Caco-2 (cell line): ENCODE data around the gene ZFAND6. TPM values are rescaled to one million over a fixed set of nuclear protein-coding genes. Genes with fewer than 3 reads are reported as not detected.

Source experiments
- BruUV-seq: library from RNA; stranded (reverse); fragments of 400-500 nt; replicated peaks from 2 replicates; lab custom pipeline; 2021; lab: Mats Ljungman, UMichigan
- CTCF ChIA-PET: fragments of 300-600 bp; sonication (Branson Sonifier 250); formaldehyde crosslinking; loops from one replicate; lab custom pipeline; 2022; ENCODE audit warnings: antibody characterized with exemption; lab: Charles Lee
- POLR2A ChIA-PET: fragments of 300-600 bp; sonication (Branson Sonifier 250); formaldehyde crosslinking; loops from one replicate; lab custom pipeline; 2022; ENCODE audit warnings: antibody characterized with exemption; lab: Charles Lee
- DNase-seq, 2 experiments: peaks; one replicate each; pipeline versions ENCODE4 v3.0.0 to v3.0.0-alpha.2; 2020 to 2022
- H3K27me3 ChIP-seq: replicated peaks from 2 replicates; pipeline ENCODE4 v1.6.0; 2011; ENCODE audit warnings: low read length; ENCODE audit not compliant: control insufficient read depth, insufficient read depth
- H3K36me3 ChIP-seq: 2 replicates; pipeline ENCODE4 v1.5.1; 2011; ENCODE audit warnings: low read length; ENCODE audit not compliant: control insufficient read depth, insufficient read depth
- H3K4me1 ChIP-seq: fragments of 250-450 bp; sonication (Bioruptor Pico); 2 replicates; pipeline ENCODE4 v1.5.1; 2020; ENCODE audit warnings: mild to moderate bottlenecking
- H3K4me3 ChIP-seq: 2 replicates; pipeline ENCODE4 v1.5.1; 2011; ENCODE audit warnings: low read depth, mild to moderate bottlenecking, control low read depth, low read length
- H3K9me3 ChIP-seq: fragments of 250-450 bp; sonication (Bioruptor Pico); 2 replicates; pipeline ENCODE4 v1.5.1; 2020; ENCODE audit warnings: mild to moderate bottlenecking, moderate library complexity
- H3K27ac Mint-ChIP-seq: one replicate; pipeline ENCODE4 v1.8.0; 2022; ENCODE audit warnings: mixed read lengths; ENCODE audit not compliant: unreplicated experiment
- H3K27me3 Mint-ChIP-seq: one replicate; pipeline ENCODE4 v1.8.0; 2022; ENCODE audit warnings: mixed read lengths; ENCODE audit not compliant: insufficient read depth, unreplicated experiment
- H3K36me3 Mint-ChIP-seq: one replicate; pipeline ENCODE4 v1.8.0; 2022; ENCODE audit warnings: mild to moderate bottlenecking, mixed read lengths; ENCODE audit not compliant: insufficient read depth, unreplicated experiment
- H3K4me1 Mint-ChIP-seq: one replicate; pipeline ENCODE4 v1.8.0; 2022; ENCODE audit warnings: low read depth, mixed read lengths; ENCODE audit not compliant: unreplicated experiment
- H3K4me3 Mint-ChIP-seq: one replicate; pipeline ENCODE4 v1.8.0; 2022; ENCODE audit warnings: mild to moderate bottlenecking, moderate library complexity, mixed read lengths; ENCODE audit not compliant: unreplicated experiment
- H3K9me3 Mint-ChIP-seq: one replicate; pipeline ENCODE4 v1.8.0; 2022; ENCODE audit warnings: mixed read lengths; ENCODE audit not compliant: unreplicated experiment
- intact Hi-C: fragments of 100-400 bp; cut with micrococcal nuclease; formaldehyde crosslinking; loops from one replicate; pipeline ENCODE4 v1.10.0; 2022; ENCODE audit not compliant: unreplicated experiment
- total RNA-seq: library from RNA; stranded (reverse); gene quantifications from 2 replicates; pipeline ENCODE4 v1.2.3, GENCODE V29; 2022
- TF ChIP-seq, protein P1 (sequence below), 2 experiments: fragments of 200-600 bp in 1 of 2; IDR thresholded peaks; 1 replicate in 1 of 2; 2 replicates in 1 of 2; pipeline versions ENCODE4 v1.5.1 to v1.8.0; 2011 to 2022; ENCODE audit warnings: antibody characterized with exemption in 1 of 2, control low read depth in 1 of 2, inconsistent platforms in 1 of 2, low read depth in 1 of 2, low read length in 1 of 2, mild to moderate bottlenecking in 1 of 2, moderate library complexity in 1 of 2; ENCODE audit not compliant: insufficient read depth in 1 of 2, severe bottlenecking in 1 of 2, unreplicated experiment in 1 of 2

ZFAND6 gene
- total RNA-seq, 1 experiment from 2014 or later, result 40.5 TPM

DNA sequence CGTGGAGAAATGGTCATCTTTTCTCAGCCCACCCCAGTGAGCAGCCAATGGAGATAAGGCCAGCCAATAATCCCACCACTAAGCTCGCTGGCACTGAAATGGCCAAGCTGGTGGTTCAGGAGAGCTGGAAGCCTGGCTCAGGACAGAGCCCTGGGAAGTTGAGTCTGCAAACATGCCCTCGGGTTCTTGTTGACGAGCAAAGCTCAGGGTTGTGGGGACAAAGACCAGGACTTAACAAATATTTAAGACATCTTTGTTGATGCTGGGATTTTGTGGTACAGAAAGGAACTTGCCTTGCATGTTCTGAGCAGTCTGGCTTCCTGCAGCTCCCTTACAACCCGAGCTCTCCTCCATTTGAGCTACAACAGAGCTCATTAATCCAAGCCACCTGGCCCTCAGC lies 97.7 kb downstream of the ZFAND6 start:
- Mint-ChIP-seq H3K36me3 (no peaks in the 10 kb centered on the region), H3K4me3 (no peak overlapping the region), H3K4me1 (no peaks in the 10 kb centered on the region), H3K9me3 (no peaks in the 10 kb centered on the region), H3K27me3 (no peaks in the 10 kb centered on the region), H3K27ac (no peak overlapping the region)
- intact Hi-C loops, result loop anchor here (10.0 kb wide), 1 partner anchor 232 kb away; no protein-coding TSS in a partner anchor
- DNase-seq, result no peak
- Histone ChIP-seq H3K36me3 (peaks cover 1% of the 10 kb centered on the region; the same call in 1 of the 2 replicates), H3K9me3 (no peaks in the 10 kb centered on the region), H3K4me3 (no peak overlapping the region), H3K27me3 (no peaks in the 10 kb centered on the region), H3K4me1 (peaks cover 9% of the 10 kb centered on the region; the same call in 1 of the 2 replicates)
- ChIA-PET CTCF (no interaction called here), POLR2A (no interaction called here)
- TF ChIP-seq, protein P1, sequence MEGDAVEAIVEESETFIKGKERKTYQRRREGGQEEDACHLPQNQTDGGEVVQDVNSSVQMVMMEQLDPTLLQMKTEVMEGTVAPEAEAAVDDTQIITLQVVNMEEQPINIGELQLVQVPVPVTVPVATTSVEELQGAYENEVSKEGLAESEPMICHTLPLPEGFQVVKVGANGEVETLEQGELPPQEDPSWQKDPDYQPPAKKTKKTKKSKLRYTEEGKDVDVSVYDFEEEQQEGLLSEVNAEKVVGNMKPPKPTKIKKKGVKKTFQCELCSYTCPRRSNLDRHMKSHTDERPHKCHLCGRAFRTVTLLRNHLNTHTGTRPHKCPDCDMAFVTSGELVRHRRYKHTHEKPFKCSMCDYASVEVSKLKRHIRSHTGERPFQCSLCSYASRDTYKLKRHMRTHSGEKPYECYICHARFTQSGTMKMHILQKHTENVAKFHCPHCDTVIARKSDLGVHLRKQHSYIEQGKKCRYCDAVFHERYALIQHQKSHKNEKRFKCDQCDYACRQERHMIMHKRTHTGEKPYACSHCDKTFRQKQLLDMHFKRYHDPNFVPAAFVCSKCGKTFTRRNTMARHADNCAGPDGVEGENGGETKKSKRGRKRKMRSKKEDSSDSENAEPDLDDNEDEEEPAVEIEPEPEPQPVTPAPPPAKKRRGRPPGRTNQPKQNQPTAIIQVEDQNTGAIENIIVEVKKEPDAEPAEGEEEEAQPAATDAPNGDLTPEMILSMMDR (IDR thresholded peaks at IDR 0.05; ENCODE audit: insufficient read depth in 1 of 2, low read depth in 1 of 2, low read length in 1 of 2, severe bottlenecking in 1 of 2, unreplicated experiment in 1 of 2), result no peak
- no TSS peak for BruUV-seq

DNA sequence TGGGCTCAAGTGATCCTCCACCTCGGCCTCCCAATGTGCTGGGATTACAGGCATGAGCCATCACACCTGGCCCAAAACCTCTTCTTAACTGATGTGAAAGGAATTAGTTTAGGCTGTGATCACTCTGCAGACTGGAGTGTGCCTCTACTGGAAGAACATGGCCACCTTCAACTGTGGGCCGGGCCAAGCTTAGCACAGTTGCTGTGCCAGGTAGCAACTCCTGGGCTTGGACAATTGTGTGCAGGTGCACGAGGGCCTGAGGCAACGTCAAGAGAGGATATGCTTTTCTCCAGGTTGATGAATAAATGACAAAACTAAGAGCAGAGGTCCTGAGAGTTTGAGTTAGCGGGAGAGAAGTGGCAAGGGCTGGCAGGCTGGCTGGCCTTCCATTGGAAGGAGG lies 99.8 kb downstream of the ZFAND6 start:
- H3K27me3 Mint-ChIP-seq, result no peaks in the 10 kb centered on the region
- Histone ChIP-seq H3K36me3 (peaks cover 1% of the 10 kb centered on the region; the same call in 1 of the 2 replicates), H3K4me1 (peaks cover under 1% of the 10 kb centered on the region; the same call in 1 of the 2 replicates), H3K4me3 (no peak overlapping the region), H3K9me3 (no peaks in the 10 kb centered on the region), H3K27me3 (no peaks in the 10 kb centered on the region)
- H3K4me1 Mint-ChIP-seq, result no peaks in the 10 kb centered on the region
- H3K9me3 Mint-ChIP-seq, result no peaks in the 10 kb centered on the region
- H3K36me3 Mint-ChIP-seq, result no peaks in the 10 kb centered on the region
- ChIA-PET CTCF (no interaction called here), POLR2A (no interaction called here)
- BruUV-seq, result no TSS peak
- H3K27ac Mint-ChIP-seq, result no peak overlapping the region
- TF ChIP-seq, protein P1 (IDR thresholded peaks at IDR 0.05; ENCODE audit: insufficient read depth in 1 of 2, low read depth in 1 of 2, low read length in 1 of 2, severe bottlenecking in 1 of 2, unreplicated experiment in 1 of 2), result no peak
- intact Hi-C loops, result loop anchor here (10.0 kb wide), 1 partner anchor 234 kb away; no protein-coding TSS in a partner anchor
- DNase-seq, result no peak
- no peak overlapping the region for H3K4me3 Mint-ChIP-seq

DNA sequence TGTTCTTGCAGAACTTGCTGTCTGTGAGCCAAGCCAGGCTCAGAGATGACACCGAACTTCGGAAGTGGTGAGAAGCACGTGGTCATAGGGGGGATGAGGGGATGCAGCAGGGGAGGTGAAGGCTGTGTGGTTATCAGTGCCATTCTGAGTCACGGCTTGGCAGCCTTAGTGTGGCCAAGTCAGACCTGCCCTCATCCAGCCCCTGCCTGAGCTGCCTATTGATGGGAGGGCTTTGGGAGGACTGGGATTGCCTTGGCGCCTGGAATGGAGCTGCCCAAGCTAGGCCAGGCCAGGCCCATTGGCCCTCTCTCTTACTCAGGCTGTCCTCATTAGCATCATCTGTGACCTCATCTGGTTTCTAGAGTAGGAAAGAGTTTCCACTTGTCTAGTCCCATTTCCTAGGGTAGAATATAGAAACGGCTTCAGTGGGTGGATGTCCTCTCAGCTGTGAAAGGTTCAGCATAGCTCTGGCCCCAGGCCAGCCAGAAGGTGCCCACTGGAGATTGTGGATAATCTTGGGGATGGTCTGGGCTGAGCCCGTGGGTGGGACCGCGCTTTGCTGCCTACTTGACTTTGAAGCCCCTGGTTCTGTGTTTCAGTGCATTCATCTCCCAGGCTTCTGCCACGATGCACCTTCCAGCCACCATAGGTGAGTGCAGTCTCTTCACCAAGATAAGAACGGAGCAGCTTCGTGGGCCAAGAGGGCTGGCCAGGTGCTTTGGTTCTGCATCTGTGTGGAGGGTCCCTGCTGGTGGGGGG lies 100.5 kb downstream of the ZFAND6 start:
- CTCF ChIA-PET, result no interaction called here
- no peak overlapping the region for H3K4me3 ChIP-seq
- no peaks in the 10 kb centered on the region for H3K9me3 Mint-ChIP-seq
- POLR2A ChIA-PET, result no interaction called here
- intact Hi-C loops, result loop anchor here (10.0 kb wide), 1 partner anchor 235 kb away; no protein-coding TSS in a partner anchor
- TF ChIP-seq, protein P1 (IDR thresholded peaks at IDR 0.05; ENCODE audit: insufficient read depth in 1 of 2, low read depth in 1 of 2, low read length in 1 of 2, severe bottlenecking in 1 of 2, unreplicated experiment in 1 of 2), result no peak
- no TSS peak for BruUV-seq
- H3K27me3 Mint-ChIP-seq, result no peaks in the 10 kb centered on the region
- DNase-seq, result no peak
- no peaks in the 10 kb centered on the region for H3K4me1 Mint-ChIP-seq
- peaks cover 1% of the 10 kb centered on the region; the same call in 1 of the 2 replicates for H3K36me3 ChIP-seq
- H3K4me1 ChIP-seq, result no peaks in the 10 kb centered on the region
- no peak overlapping the region for H3K4me3 Mint-ChIP-seq
- no peaks in the 10 kb centered on the region for H3K36me3 Mint-ChIP-seq
- H3K27me3 ChIP-seq, result no peaks in the 10 kb centered on the region
- no peak overlapping the region for H3K27ac Mint-ChIP-seq
- H3K9me3 ChIP-seq, result no peaks in the 10 kb centered on the region
